Measurements from ENCODE around the gene INTS4. TPM values are rescaled to one million over a fixed set of nuclear protein-coding genes. Genes with fewer than 3 reads are reported as not detected.
"Not testable (repeated sequence)": the region's sequence is repeated elsewhere in the genome, so short reads cannot be mapped to it uniquely, and the experiment has no call there.

The INTS4 gene
- total RNA-seq, 1 experiment from 2014 or later, result 26.5 TPM

- DNase-seq (ENCODE audit: low spot score), result no peak
These were observed 115.2 kb downstream of the INTS4 start for GRCh38 chr11:77879218-77879617.

- DNase-seq (ENCODE audit: low spot score), result not testable (repeated sequence)
These were observed 116.2 kb downstream of the INTS4 start for GRCh38 chr11:77878247-77878646.

GRCh38 chr11:77876045-77876444 lies 118.4 kb downstream of the INTS4 start:
- no peak for DNase-seq (ENCODE audit: low spot score)

DNA sequence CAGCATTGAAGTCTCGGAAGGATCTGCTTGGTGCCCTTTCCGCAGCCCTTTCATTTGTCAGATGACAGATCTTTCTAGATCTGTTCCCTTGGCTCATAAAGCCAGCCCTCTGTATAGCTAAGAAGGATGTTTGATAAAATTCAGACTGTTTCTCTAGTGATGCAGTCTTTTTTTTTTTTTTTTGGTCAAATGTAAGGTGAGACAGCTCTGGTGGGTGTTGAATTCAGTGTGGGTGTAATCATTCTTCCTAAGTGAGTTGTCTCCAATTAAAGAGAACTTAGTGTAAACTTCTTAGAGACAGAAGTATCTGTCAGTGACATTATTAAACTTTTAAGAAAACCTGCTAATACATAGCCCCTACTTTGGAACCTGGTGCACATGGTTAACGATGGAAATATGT lies 120.3 kb downstream of the INTS4 start:
- DNase-seq (ENCODE audit: low spot score), result no peak

DNA sequence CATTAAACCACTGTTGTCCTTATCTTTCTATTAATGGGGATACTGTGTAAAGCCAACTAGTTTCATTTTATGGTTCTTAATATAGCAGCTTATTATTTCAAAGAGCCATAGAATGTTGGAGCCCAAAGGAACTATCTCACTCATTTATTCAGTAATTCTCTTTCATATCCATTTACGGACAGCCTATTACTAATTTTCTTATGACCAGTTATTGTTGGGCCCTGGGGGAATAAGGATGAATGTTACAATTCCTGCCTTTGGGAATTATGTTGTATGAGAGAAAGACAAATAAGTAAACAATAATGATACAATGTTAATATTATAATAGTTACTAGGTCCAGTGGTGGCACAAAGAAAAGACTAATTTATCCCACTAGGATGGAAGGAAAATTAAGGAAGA lies 121.1 kb downstream of the INTS4 start:
- DNase-seq (ENCODE audit: low spot score), result no peak

DNA sequence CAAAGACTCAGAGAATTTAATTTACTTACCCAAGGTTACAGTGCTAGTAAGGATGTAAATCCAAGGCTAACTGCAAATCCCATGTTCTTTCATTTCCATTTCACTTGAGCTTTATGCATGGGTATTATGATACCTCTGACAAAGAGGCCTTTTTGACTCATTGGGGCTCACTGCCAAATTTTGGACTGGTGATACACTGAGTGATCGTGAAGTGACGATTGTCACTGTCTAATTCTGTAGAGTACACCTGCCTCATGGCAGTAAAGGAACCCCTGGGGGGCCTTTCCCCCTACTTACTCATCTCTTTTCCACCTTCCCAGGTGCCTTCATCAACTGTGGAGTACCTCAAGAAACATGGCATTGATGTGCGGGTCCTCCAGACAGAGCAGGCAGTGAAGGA lies 122.6 kb downstream of the INTS4 start:
- no peak for DNase-seq (ENCODE audit: low spot score)

DNA sequence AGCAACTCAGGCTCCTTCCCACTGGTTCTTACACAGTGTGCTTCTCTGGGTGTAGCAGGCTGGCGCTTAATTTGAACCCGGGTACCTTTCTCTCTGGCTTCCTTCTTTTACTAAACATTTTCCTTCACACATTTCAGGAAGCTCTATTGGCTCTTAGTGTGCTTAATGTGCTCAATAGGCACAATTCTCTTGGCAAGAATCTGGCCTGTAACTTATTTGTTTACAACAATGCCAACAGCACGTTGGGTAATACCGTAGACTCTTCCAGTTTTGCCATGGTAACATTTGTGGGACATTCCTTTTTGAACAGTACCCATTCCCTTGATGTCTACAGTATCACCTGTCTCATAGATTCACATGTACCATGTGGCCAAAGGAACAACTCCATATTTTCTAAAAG lies 125.7 kb downstream of the INTS4 start:
- DNase-seq (ENCODE audit: low spot score), result no peak

- DNase-seq (ENCODE audit: low spot score), result no peak
These were observed 128.1 kb downstream of the INTS4 start for GRCh38 chr11:77866336-77866735.

DNA sequence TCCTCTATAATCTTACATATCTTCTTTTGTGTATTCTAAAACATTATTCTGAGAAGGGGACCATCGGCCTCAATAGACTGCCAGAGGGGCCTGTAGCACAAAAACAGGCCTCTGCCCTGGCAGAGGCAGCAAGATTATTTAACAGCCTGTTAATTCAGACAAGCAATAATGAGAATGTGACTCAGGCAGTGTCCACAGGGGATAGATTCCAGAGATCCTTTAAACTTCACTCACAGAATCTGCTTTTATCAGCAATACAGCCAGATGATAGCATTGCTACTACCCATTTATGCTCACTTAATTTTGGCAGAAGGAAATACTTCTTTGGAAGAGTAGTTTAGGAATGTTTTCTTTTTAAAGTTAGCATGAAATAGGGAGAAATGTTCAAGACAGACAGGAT lies 128.7 kb downstream of the INTS4 start:
- DNase-seq (ENCODE audit: low spot score), result no peak

DNA sequence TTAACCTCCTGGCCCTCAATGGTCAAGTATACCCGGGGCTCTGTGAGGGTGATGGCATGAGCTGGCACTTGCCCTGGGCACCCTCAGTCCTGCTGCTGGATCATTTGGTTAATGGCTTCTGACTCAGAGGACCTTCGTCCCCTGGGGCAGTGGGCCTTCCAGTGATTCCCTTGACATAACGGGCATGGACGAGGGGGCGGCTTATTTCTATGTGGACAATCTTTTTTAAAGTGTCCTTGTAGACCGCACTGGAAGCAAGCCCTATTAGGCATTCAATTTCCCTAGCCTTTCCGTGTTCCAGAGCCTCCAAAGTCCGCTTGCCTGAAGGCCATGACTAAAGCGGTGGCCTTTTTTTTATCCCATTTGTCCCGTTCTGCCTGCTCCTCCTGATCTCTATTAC lies 133.0 kb downstream of the INTS4 start:
- not testable (repeated sequence) for DNase-seq (ENCODE audit: low spot score)

- not testable (repeated sequence) for DNase-seq (ENCODE audit: low spot score)
These were observed 136.5 kb downstream of the INTS4 start for GRCh38 chr11:77857906-77858457.

GRCh38 chr11:77854838-77855237 lies 139.6 kb downstream of the INTS4 start:
- DNase-seq (ENCODE audit: low spot score), result no peak

GRCh38 chr11:77851503-77851902 lies 143.0 kb downstream of the INTS4 start:
- no peak for DNase-seq (ENCODE audit: low spot score)

GRCh38 chr11:77843700-77844099 lies 150.8 kb downstream of the INTS4 start:
- DNase-seq (ENCODE audit: low spot score), result not testable (repeated sequence)

DNA sequence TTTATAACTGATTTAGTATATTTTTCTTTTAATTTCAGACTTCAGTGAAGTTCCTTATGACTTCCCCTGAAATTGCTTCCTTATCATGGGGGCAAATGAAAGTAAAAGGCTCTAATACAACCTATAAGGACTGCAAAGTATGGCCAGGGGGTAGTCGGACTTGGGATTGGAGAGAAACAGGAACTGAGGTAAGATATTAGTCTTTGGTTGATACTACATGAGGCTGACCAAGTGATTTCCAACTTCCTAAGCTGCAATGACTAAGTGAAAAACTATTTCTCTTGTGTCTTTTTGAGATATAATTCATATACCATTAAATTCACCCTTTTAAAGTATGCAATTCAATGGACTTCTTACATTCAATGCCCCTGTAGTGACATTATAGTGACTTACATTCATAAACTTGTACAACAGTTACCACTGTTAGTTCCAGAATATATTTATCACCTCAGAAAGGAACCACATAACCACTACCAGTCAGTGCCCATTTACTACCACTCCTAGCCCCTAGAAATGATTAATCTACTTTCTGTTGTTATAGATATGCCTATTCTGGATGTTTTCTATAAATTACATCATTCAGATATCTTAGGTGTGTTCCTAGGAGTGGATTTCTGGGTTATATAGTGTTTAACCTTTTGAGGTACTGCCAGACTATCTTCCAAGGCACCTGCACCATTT lies 151.9 kb downstream of the INTS4 start:
- no peak for DNase-seq (ENCODE audit: low spot score)

DNA sequence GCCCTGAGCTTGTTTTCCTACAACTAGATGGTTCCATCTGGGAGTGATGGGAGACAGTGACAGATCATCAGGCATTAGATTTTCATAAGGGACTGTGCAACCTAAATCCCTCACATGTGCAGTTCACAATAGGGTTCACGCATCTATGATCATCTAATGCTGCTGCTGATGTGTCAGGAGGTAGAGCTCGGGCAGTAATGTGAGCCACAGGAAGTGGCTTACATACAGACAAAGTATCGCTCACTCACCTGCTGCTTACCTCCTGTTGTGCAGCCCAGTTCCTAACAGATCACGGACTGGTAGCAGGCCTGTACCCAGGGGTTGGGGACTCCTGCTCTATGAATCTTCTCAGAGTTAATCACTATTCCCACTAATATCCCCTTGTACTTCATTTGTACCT lies 161.2 kb downstream of the INTS4 start:
- no peak for DNase-seq (ENCODE audit: low spot score)

DNA sequence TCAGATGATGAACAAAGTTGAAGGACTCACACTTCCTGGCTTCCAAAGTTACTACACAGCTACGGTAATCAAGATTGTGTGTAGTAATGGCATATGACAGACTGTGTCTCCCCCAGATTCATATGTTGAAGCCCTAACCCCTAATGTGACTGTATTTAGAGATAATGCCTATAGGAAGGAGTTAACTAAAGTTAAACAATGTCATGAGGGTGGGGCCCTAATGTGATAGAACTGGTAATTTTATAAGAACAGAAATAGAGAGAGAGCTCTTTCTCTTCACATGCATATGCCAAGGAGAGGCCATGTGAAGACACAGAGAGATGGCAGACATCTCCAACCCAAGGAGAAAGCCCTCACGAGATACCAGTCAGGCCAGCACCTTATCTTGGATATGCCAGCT lies 165.5 kb downstream of the INTS4 start:
- DNase-seq (ENCODE audit: low spot score), result no peak

Other genes with a start within 250 kb of the INTS4 start
- 17.1 and 21.3 TPM in 2 replicates for gene RSF1, start 173.9 kb downstream of the INTS4 start, total RNA-seq (2014; rRNA removed; shearing (Covaris generic))
- 19.7 and 31.2 TPM in 2 replicates for gene AAMDC, start 173.5 kb downstream of the INTS4 start, total RNA-seq (2014; rRNA removed; shearing (Covaris generic))
- gene KCTD14, start 28.6 kb upstream of the INTS4 start, total RNA-seq (2014; rRNA removed; shearing (Covaris generic)), result 0.77 TPM in 1 of 2 replicates, not detected in the other
- not detected in 2 replicates for gene THRSP, start 69.2 kb upstream of the INTS4 start, total RNA-seq (2014; rRNA removed; shearing (Covaris generic))
- gene NDUFC2, start 85.2 kb upstream of the INTS4 start, total RNA-seq (2014; rRNA removed; shearing (Covaris generic)), result 121 and 127 TPM in 2 replicates
- gene ALG8, start 145.0 kb upstream of the INTS4 start, total RNA-seq (2014; rRNA removed; shearing (Covaris generic)), result 106 and 116 TPM in 2 replicates
- gene KCTD21, start 194.0 kb upstream of the INTS4 start, total RNA-seq (2014; rRNA removed; shearing (Covaris generic)), result 2.5 and 4.9 TPM in 2 replicates
- gene USP35, start 194.3 kb upstream of the INTS4 start, total RNA-seq (2014; rRNA removed; shearing (Covaris generic)), result 1.5 and 1.7 TPM in 2 replicates

All from H4 (cell line).